ENCODE results near the gene WDFY4. TPM values are rescaled to one million over a fixed set of nuclear protein-coding genes. Genes with fewer than 3 reads are reported as not detected.

The WDFY4 gene
- polyA plus RNA-seq, 1 experiment: not detected

GRCh38 chr10:48724127-48724526 lies 39.5 kb downstream of the WDFY4 start:
- Histone ChIP-seq H3K27me3 (ENCODE audit: control insufficient read depth, insufficient read depth, low read length) (peaks cover 6% of the 10 kb centered on the region), H3K36me3 (ENCODE audit: control insufficient read depth, insufficient read depth, low read length) (no peaks in the 10 kb centered on the region), H3K4me3 (ENCODE audit: low read depth, low read length) (no peak overlapping the region)
- no peak for DNase-seq (ENCODE audit: low read depth)
- CTCF ChIA-PET: interaction anchor here (0.6 kb wide), 1 partner anchor 179 kb away, joined by 3 read pairs; no protein-coding TSS in a partner anchor
- POLR2A ChIA-PET: no interaction called here
- TF ChIP-seq CTCF (IDR thresholded peaks at IDR 0.05; ENCODE audit: insufficient read depth, low read depth, low read length): no peak

GRCh38 chr10:48725708-48726107 lies 41.0 kb downstream of the WDFY4 start:
- no peak for TF ChIP-seq CTCF (IDR thresholded peaks at IDR 0.05; ENCODE audit: insufficient read depth, low read depth, low read length)
- Histone ChIP-seq H3K27me3 (ENCODE audit: control insufficient read depth, insufficient read depth, low read length) (peaks cover 5% of the 10 kb centered on the region), H3K4me3 (ENCODE audit: low read depth, low read length) (no peak overlapping the region), H3K36me3 (ENCODE audit: control insufficient read depth, insufficient read depth, low read length) (no peaks in the 10 kb centered on the region)
- DNase-seq (ENCODE audit: low read depth): no peak
- POLR2A ChIA-PET: no interaction called here
- CTCF ChIA-PET: no interaction called here

DNA sequence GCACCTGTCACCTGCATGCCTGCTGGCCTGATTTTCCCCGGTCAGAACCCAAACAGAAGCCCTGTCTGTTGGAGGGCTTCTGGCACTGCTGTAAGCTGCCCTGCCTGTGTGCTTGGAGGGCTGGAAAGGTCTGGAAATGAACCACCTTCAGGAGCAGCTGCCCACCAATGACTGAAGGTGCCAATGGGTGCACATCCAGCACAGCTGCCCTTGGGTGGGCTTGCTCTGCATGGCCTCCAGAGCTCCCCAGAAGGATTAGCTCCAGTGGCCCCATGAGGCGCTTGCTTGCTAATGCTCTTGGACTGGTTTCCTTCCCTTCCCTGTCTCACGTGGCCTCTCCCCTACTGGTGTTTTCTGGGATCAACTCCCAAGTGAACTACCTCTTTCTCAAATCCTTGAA lies 43.2 kb downstream of the WDFY4 start:
- Histone ChIP-seq H3K27me3 (ENCODE audit: control insufficient read depth, insufficient read depth, low read length) (peaks cover 5% of the 10 kb centered on the region), H3K4me3 (ENCODE audit: low read depth, low read length) (no peak overlapping the region), H3K36me3 (ENCODE audit: control insufficient read depth, insufficient read depth, low read length) (no peaks in the 10 kb centered on the region)
- POLR2A ChIA-PET: no interaction called here
- no peak for TF ChIP-seq CTCF (IDR thresholded peaks at IDR 0.05; ENCODE audit: insufficient read depth, low read depth, low read length)
- CTCF ChIA-PET: no interaction called here
- DNase-seq (ENCODE audit: low read depth): no peak

DNA sequence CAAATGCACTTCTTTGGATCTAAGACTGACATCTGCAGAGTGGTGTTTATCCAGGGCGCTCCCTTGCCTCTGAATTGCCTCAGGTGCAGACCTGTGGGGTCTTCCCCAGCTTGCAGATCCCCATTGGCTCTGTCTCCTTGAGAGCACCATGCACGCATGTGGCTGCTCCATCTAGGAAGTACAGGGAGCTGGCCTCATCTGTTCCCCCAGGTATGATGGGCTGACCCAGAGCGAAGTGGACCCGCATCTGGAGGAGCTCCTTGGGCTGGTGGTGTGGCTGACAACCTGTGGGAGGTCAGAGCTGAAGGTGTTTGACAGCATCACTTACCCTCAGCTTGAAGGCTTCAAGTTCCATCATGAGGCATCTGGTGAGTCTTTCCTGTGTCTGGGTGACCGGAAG lies 44.5 kb downstream of the WDFY4 start:
- Histone ChIP-seq H3K27me3 (ENCODE audit: control insufficient read depth, insufficient read depth, low read length) (peaks cover 5% of the 10 kb centered on the region), H3K36me3 (ENCODE audit: control insufficient read depth, insufficient read depth, low read length) (no peaks in the 10 kb centered on the region), H3K4me3 (ENCODE audit: low read depth, low read length) (no peak overlapping the region)
- ChIA-PET CTCF (interaction anchor here (1.1 kb wide), 1 partner anchor 166 kb away, joined by 3 read pairs; no protein-coding TSS in a partner anchor), POLR2A (no interaction called here)
- DNase-seq (ENCODE audit: low read depth): no peak
- TF ChIP-seq CTCF (IDR thresholded peaks at IDR 0.05; ENCODE audit: insufficient read depth, low read depth, low read length): no peak

- POLR2A ChIA-PET: no interaction called here
- DNase-seq (ENCODE audit: low read depth): no peak
- CTCF ChIA-PET: interaction anchor here (1.1 kb wide), 1 partner anchor 165 kb away, joined by 3 read pairs; no protein-coding TSS in a partner anchor
- TF ChIP-seq CTCF (IDR thresholded peaks at IDR 0.05; ENCODE audit: insufficient read depth, low read depth, low read length): no peak
- H3K4me3 ChIP-seq (ENCODE audit: low read depth, low read length): no peak overlapping the region
- H3K27me3 ChIP-seq (ENCODE audit: control insufficient read depth, insufficient read depth, low read length): peaks cover 5% of the 10 kb centered on the region
- H3K36me3 ChIP-seq (ENCODE audit: control insufficient read depth, insufficient read depth, low read length): no peaks in the 10 kb centered on the region
These were observed 45.3 kb downstream of the WDFY4 start for GRCh38 chr10:48729941-48730457.
